ENCODE measurements around the gene MICAL2. TPM values are rescaled to one million over a fixed set of nuclear protein-coding genes. Genes with fewer than 3 reads are reported as not detected.

The MICAL2 gene
- total RNA-seq, 3 donors from 2014 or later = 70.3 to 118 (median 71.4) TPM

DNA sequence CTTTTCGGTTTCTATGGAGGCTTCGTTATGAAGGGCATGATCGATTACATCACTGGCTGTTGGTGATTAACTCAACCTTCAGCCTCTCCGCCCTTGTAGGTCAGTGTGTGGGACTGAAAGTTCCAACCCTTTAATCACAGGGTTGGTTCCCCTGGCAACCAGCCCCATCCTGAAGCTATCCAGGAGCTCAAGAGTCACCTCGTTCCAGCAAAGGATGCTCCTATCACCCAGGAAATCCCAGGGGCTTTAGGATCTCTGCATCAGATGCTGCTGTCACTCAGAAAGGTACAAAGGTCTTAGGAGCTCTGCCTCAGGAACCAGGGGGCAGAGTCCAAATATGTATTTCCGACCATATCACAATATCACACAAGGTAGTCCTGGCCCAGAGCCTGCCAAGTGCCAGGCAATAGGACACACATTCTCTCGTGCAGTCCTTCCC is 143.5 kb downstream of the MICAL2 start:
- DNase-seq (no peak), ATAC-seq (no peak)
- no peaks in the 10 kb centered on the region for H3K4me1 Mint-ChIP-seq (ENCODE audit: low read depth)
- H3K9me3 Mint-ChIP-seq = no peaks in the 10 kb centered on the region
- H3K4me3 Mint-ChIP-seq = no peak overlapping the region
- no peaks in the 10 kb centered on the region for H3K27me3 Mint-ChIP-seq (ENCODE audit: low read depth)
- peaks cover 16% of the 10 kb centered on the region for H3K36me3 Mint-ChIP-seq (ENCODE audit: insufficient read depth)

DNA sequence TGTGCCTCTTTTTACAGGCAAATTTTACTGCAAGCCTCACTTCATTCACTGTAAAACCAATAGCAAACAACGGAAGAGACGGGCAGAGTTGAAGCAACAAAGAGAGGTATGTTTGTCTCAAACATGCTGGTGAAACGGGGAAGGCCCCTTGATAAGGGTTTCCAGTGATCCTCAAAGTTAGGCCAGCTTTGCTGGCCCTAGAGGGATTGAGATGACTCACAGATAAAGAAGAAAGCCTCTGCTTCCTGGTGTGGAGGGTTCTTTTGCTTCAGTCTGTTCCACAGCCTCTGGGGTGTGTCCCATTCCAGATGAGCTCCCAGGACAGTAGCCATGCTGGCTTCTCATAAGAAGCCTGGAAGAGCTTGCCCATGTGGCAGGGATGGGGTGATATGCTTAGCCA is 148.1 kb downstream of the MICAL2 start:
- Mint-ChIP-seq H3K36me3 (ENCODE audit: insufficient read depth) (peaks cover 20% of the 10 kb centered on the region), H3K27me3 (ENCODE audit: low read depth) (no peaks in the 10 kb centered on the region), H3K4me1 (ENCODE audit: low read depth) (no peaks in the 10 kb centered on the region), H3K4me3 (no peak overlapping the region), H3K9me3 (no peaks in the 10 kb centered on the region)
- no peak for DNase-seq
- no peak for ATAC-seq

DNA sequence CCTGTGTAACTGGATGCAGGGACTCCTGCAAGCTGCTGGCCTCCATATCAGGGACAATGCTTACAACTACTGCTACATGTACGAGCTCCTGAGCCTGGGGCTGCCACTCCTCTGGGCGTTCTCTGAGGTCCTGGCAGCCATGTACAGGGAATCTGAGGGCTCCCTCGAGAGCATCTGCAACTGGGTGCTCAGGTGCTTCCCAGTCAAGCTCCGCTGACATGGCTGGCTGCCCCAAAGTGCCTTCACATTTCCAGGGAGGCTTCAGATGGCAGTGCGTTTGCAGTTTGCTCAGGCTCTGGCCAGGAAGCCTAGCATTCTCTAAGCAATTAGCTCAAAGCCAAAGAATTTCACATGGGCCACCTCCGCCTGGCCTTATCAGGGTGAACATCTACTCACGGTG is 149.6 kb downstream of the MICAL2 start:
- ATAC-seq (no peak), DNase-seq (no peak)
- no peaks in the 10 kb centered on the region for H3K4me1 Mint-ChIP-seq (ENCODE audit: low read depth)
- H3K36me3 Mint-ChIP-seq (ENCODE audit: insufficient read depth) = peaks cover 20% of the 10 kb centered on the region
- H3K27me3 Mint-ChIP-seq (ENCODE audit: low read depth) = no peaks in the 10 kb centered on the region
- H3K4me3 Mint-ChIP-seq = no peak overlapping the region
- no peaks in the 10 kb centered on the region for H3K9me3 Mint-ChIP-seq

DNA sequence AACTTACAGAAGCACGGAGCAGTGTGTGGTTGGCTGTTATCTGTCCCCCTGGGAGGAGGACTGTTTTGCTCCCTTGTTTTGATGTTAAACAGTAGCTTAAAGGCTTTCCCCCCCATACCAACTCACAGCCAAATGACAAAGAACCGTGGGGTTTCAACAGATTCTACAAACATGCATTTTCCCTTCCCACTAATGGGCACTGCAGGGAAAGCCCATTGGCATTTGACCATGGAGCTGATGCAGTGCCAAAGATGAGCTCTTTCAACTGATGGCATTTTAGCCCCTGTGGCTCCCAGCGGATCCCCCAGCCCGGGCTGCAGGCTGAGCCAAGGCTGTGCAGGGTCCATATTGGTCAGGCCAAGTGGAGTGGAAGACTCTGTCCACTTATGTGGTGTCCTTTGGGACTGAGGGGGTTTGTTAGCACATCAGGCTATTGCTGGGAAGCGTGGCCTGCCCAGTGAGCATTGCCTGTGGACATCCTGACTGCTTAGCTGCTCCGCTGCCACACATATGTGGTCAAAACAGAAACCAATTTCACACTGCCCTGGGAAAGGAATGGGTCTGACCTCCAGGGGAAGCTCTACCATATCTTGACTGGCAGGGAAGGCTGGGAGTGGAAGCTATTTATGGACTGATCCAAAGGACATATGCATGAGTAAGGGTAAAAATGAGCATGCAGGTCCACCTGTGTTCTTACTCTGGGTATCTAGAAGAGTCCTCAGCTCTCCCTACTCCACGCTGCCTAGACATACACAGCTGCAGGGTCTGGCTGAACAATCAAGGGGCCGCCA is 150.5 kb downstream of the MICAL2 start:
- ATAC-seq (no peak), DNase-seq (no peak)
- Mint-ChIP-seq H3K27me3 (ENCODE audit: low read depth) (no peaks in the 10 kb centered on the region), H3K36me3 (ENCODE audit: insufficient read depth) (peaks cover 20% of the 10 kb centered on the region), H3K4me3 (no peak overlapping the region), H3K4me1 (ENCODE audit: low read depth) (no peaks in the 10 kb centered on the region), H3K9me3 (no peaks in the 10 kb centered on the region)

DNA sequence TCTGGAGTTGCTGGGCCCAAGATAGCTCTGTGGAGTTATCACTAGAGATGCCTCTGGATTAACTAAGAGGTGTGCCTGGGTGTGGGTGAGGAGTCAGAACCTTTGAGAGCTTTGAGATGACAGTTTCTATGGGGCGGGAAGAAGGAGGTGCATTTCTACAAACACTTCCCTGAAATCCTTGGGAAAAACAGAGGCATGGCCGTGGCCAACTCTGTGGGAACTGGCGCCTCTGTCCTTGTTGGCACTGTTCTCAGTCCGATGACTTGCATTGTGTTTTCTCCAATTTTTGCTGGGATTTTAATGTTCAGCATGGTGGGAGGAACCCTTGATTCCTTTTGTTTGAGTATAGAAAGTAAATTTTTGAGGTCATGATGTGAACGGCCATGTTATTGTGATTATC is 151.2 kb downstream of the MICAL2 start:
- H3K4me3 Mint-ChIP-seq = no peak overlapping the region
- H3K27me3 Mint-ChIP-seq (ENCODE audit: low read depth) = no peaks in the 10 kb centered on the region
- H3K4me1 Mint-ChIP-seq (ENCODE audit: low read depth) = no peaks in the 10 kb centered on the region
- peaks cover 20% of the 10 kb centered on the region for H3K36me3 Mint-ChIP-seq (ENCODE audit: insufficient read depth)
- no peaks in the 10 kb centered on the region for H3K9me3 Mint-ChIP-seq
- ATAC-seq (no peak), DNase-seq (no peak)

DNA sequence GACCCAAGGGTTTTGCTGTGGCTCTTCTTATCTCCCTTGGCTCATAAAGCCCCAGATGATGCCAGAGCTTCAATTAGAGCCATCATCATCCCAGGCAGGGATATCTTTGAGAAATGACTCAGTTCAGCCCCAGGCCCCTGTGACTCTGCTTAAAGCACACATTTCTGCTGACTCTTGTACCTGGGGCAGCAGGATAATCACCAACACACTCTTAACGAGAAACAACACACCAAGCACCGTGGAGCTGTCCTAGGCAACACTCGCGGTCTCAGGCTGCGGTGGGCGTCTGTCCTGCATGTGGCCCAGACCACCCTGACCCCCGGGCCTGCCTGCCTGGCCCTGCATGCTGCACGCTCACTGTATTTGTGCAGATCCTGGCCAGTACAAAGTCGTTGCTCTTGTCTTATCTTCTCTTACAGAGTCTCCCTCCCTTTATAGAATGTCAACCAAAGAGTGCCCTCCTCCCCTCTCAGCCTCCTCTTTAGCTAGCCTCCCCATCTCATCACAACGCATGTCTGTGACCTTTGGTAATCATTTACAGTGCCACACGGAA is 152.8 kb downstream of the MICAL2 start:
- ATAC-seq = no peak
- no peaks in the 10 kb centered on the region for H3K27me3 Mint-ChIP-seq (ENCODE audit: low read depth)
- H3K9me3 Mint-ChIP-seq = no peaks in the 10 kb centered on the region
- no peak for DNase-seq
- no peaks in the 10 kb centered on the region for H3K4me1 Mint-ChIP-seq (ENCODE audit: low read depth)
- no peak overlapping the region for H3K4me3 Mint-ChIP-seq
- H3K36me3 Mint-ChIP-seq (ENCODE audit: insufficient read depth) = peaks cover 14% of the 10 kb centered on the region

DNA sequence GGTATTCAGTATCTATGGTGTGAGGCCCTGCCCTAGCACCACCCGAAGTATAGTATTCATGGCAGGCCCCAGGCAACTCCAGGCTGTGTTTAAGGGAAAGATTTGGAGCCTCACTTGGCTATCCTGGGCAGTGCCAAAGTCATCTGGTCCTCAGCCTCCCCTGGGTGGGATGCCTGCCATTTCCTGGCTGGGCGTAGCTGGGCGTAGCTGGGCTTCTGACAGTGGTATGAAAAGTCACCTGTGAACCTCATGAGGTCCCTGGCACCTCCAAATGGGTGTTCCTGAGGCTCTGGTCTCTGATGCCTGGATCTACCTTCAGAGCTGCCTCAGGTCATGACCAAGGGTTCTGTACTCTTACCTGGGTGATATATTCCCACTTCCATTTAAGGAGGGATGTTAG is 154.0 kb downstream of the MICAL2 start:
- Mint-ChIP-seq H3K4me3 (no peak overlapping the region), H3K4me1 (ENCODE audit: low read depth) (no peaks in the 10 kb centered on the region), H3K36me3 (ENCODE audit: insufficient read depth) (peaks cover 10% of the 10 kb centered on the region), H3K27me3 (ENCODE audit: low read depth) (no peaks in the 10 kb centered on the region), H3K9me3 (no peaks in the 10 kb centered on the region)
- ATAC-seq = no peak
- DNase-seq = no peak

DNA sequence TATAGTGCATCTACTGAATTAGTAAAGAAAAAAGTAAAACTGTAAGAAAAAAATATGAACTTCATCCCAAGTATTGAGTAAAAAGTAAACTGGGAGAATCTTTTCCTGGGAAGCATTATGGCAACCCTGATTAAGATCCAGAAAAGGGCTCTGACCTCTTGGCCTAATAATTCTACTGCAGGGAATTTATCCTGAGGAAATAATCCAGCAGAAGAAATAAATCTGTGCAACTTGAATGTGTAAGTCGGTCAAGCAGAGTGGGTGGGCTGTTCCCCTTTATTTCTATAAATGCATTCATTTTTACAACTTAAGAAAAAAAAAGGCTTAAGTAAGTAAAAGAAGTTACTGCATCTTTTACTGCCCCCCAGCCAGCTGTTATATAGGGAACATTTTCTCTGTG is 155.7 kb downstream of the MICAL2 start:
- Mint-ChIP-seq H3K9me3 (no peaks in the 10 kb centered on the region), H3K27me3 (ENCODE audit: low read depth) (no peaks in the 10 kb centered on the region), H3K4me3 (no peak overlapping the region), H3K36me3 (ENCODE audit: insufficient read depth) (peaks cover 10% of the 10 kb centered on the region), H3K4me1 (ENCODE audit: low read depth) (no peaks in the 10 kb centered on the region)
- DNase-seq (no peak), ATAC-seq (no peak)

DNA sequence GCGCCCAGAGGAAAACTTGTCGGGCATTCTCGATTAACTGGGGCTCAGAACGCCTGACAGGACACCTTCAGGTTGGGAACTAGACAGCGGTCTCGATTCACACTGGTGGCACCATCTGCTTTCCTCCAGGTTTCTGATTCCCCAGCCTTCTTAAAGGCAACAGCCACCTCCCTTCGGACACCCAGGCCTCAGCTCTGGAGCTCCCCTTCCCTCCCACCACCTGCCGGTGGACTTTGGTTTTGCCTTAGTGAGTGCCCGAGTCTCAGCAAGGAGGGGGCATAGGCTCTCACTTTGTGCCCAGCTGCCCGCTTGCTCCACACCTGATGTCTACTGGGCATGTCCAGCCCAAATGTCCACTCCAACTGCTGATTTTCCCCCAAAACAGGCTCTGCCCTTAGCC is 156.6 kb downstream of the MICAL2 start:
- peaks cover 4% of the 10 kb centered on the region for H3K36me3 Mint-ChIP-seq (ENCODE audit: insufficient read depth)
- no peaks in the 10 kb centered on the region for H3K27me3 Mint-ChIP-seq (ENCODE audit: low read depth)
- no peaks in the 10 kb centered on the region for H3K9me3 Mint-ChIP-seq
- H3K4me3 Mint-ChIP-seq = no peak overlapping the region
- no peaks in the 10 kb centered on the region for H3K4me1 Mint-ChIP-seq (ENCODE audit: low read depth)
- ATAC-seq = no peak
- DNase-seq = no peak

DNA sequence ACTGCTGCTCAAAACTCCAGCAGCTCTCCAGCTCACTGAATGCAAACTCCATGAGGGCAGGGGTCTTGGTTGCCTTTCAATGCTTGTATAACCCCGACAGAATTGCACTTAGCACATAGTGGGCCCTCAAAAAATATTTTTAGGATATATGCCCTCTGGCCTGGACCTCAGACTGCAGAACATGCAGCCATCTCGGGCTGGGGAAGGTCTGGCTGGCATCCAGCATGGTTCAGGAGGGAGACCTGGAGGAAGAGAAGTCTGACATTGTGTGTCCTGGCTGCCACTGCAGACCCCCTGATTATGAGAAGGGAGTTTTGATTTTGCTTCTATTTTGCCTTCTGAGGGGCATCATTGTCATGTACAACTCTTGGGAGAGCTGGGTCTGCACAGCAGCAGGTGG is 157.5 kb downstream of the MICAL2 start:
- H3K4me1 Mint-ChIP-seq (ENCODE audit: low read depth) = no peaks in the 10 kb centered on the region
- no peak for ATAC-seq
- no peak overlapping the region for H3K4me3 Mint-ChIP-seq
- DNase-seq = no peak
- no peaks in the 10 kb centered on the region for H3K36me3 Mint-ChIP-seq (ENCODE audit: insufficient read depth)
- no peaks in the 10 kb centered on the region for H3K27me3 Mint-ChIP-seq (ENCODE audit: low read depth)
- H3K9me3 Mint-ChIP-seq = no peaks in the 10 kb centered on the region

DNA sequence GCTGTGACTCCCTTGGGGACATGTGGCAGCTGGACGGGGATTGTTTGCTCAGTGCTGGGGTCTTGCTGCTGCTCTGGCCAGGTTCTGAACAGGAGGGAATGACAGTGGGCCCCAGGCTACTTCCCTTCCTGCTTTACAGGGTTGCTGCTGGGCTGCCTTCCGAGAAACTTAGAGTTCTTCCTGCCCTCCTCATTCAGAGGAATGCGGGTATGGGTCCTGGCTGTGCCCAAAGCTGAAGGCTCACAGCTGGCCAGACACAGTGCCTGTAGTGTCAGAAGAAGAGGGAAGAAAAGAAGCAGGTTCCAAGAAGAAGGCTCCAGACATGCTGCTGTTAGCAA is 158.7 kb downstream of the MICAL2 start:
- H3K27me3 Mint-ChIP-seq (ENCODE audit: low read depth) = no peaks in the 10 kb centered on the region
- no peaks in the 10 kb centered on the region for H3K36me3 Mint-ChIP-seq (ENCODE audit: insufficient read depth)
- H3K4me3 Mint-ChIP-seq = no peak overlapping the region
- no peaks in the 10 kb centered on the region for H3K9me3 Mint-ChIP-seq
- H3K4me1 Mint-ChIP-seq (ENCODE audit: low read depth) = no peaks in the 10 kb centered on the region
- DNase-seq (no peak), ATAC-seq (no peak)

DNA sequence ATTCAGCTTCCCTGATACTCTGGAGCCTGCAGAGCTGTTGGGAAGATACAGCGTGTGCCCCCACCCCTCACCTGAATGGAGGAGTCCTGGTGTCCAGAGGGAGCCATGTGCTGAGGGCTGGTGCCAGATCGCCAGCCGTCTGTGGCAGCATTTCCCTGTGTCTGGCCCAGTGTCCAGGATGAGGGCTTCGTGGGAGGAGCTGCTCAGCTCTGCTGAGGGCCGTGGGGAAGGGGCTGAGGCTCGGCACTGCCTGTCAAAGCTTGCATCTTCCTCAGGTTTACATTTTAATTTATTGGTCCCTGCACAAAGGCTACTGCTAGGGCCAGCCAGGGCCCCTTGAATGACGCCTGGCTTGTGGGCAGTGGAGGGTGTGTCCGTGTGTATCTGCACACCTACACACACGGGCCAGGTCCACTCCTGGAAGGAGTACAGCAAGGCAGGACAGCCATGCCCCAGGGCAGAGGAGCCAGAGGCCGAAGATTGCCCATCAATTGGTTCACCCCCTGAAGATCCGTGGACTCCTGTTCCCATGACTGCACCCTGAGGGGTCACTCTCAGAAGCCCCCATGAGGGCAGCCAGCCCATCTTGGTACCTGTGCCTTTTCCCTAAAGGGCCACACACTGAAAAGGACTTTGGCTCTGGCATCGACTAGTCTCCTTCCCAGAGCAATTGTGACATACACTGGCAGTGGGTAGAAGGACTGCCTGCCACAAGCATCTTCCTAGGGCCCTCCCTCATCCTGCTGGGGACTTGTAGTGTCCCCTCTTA is 159.2 kb downstream of the MICAL2 start:
- DNase-seq (no peak), ATAC-seq (no peak)
- Mint-ChIP-seq H3K4me3 (no peak overlapping the region), H3K4me1 (ENCODE audit: low read depth) (no peaks in the 10 kb centered on the region), H3K27me3 (ENCODE audit: low read depth) (no peaks in the 10 kb centered on the region), H3K9me3 (no peaks in the 10 kb centered on the region), H3K36me3 (ENCODE audit: insufficient read depth) (no peaks in the 10 kb centered on the region)

DNA sequence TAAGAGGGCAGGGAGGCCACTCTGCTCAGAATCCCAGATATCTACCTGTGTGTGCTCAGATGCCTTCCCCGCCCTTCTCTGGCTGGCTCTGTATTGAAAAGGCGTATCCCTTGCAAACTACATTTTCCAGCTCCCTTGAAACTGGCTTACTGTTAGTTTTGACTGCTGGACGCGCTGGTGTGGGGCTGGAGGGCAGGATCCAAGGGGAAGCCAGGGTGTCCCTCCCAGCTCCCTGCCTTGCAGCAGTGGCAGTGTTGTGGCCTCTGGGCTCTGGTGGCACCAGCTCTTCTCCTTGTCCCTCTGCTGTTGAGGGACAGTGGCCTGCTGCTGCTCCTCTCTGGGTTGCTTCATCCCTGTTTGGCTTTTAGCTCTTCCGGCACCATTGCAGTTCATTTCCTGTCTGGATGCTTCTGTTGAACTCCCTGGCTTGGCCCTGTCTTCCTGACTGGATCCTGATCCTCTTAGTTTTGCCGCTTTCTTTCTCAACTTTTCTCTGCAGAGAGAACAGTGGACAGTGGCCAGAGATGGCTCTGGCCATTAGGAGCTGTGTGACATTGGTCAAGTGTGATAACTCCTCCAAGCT is 159.9 kb downstream of the MICAL2 start:
- ATAC-seq (no peak), DNase-seq (no peak)
- no peaks in the 10 kb centered on the region for H3K9me3 Mint-ChIP-seq
- H3K36me3 Mint-ChIP-seq (ENCODE audit: insufficient read depth) = no peaks in the 10 kb centered on the region
- H3K4me3 Mint-ChIP-seq = no peak overlapping the region
- H3K27me3 Mint-ChIP-seq (ENCODE audit: low read depth) = no peaks in the 10 kb centered on the region
- no peaks in the 10 kb centered on the region for H3K4me1 Mint-ChIP-seq (ENCODE audit: low read depth)

DNA sequence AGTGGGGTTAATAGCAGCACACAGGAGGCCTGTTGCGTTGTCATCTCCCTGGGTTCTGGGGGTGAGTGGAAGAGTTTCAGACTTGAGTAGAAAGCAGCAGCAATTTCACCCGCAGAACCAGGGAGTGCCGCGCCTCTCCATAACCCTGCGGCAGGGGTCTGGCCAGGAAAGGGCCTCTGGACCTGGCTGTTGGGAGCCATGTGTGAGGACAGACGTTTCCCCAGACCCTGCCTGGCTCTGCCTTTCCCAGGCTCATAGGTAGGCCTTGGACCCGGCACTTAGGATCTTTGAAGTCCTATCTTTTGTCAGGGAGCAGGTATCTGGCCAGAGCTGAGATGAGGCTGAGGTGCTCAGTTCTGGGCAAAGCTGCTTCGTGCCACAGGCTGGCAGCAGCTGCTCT is 160.4 kb downstream of the MICAL2 start:
- no peak for ATAC-seq
- H3K9me3 Mint-ChIP-seq = no peaks in the 10 kb centered on the region
- H3K36me3 Mint-ChIP-seq (ENCODE audit: insufficient read depth) = no peaks in the 10 kb centered on the region
- no peak for DNase-seq
- no peak overlapping the region for H3K4me3 Mint-ChIP-seq
- H3K27me3 Mint-ChIP-seq (ENCODE audit: low read depth) = no peaks in the 10 kb centered on the region
- H3K4me1 Mint-ChIP-seq (ENCODE audit: low read depth) = no peaks in the 10 kb centered on the region

DNA sequence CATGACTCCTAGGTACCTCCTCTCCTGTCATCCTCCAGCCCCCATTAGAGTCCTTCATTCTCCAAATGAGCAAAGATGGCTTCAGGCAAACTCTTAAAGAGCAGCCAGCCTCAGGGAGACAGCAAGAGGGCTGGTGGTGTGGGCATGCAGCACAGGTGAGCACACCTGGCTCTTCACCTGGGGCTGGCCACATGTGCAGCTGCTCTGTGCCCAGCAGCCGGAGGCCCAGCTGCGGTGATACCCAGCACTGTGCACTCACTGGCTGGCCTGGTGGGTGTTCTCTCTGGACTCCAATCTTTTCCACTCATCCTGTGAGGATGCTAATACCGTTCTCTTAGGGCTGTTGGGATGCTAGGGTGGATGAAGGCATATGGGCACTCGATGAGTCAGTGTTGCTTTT is 160.9 kb downstream of the MICAL2 start:
- no peak for DNase-seq
- Mint-ChIP-seq H3K4me1 (ENCODE audit: low read depth) (no peaks in the 10 kb centered on the region), H3K36me3 (ENCODE audit: insufficient read depth) (no peaks in the 10 kb centered on the region), H3K4me3 (no peak overlapping the region), H3K9me3 (no peaks in the 10 kb centered on the region), H3K27me3 (ENCODE audit: low read depth) (no peaks in the 10 kb centered on the region)
- ATAC-seq = no peak

All from activated T-cell treated with anti-CD3 and anti-CD28 coated beads, Interleukin-2, amount 50 U/mL, for 4 hours (primary cell).